GM23338 (cell line): Measurements from ENCODE around the gene MPHOSPH9. TPM values are rescaled to one million over a fixed set of nuclear protein-coding genes. Genes with fewer than 3 reads are reported as not detected.
A peak's percentile ranks its signal among the peaks of the same experiment; 100 is the strongest.

Experiments used
- ATAC-seq: fragments of 200-7000 bp; cut with Tn5 transposase; 3 replicates; pipeline ENCODE4 v1.9.1; 2020
- DNase-seq: peaks from one replicate; pipeline ENCODE4 v3.0.0-alpha.2; 2015; ENCODE audit warnings: low spot score
- H2AFZ ChIP-seq: fragments of 200-600 bp; sonication (generic); 2 replicates; pipeline ENCODE4 v1.8.0; 2016; ENCODE audit warnings: antibody characterized with exemption, mild to moderate bottlenecking, moderate library complexity
- H3F3A ChIP-seq: fragments of 200-600 bp; sonication (generic); replicated peaks from 2 replicates; pipeline ENCODE4 v1.8.0; 2017; ENCODE audit warnings: antibody characterized with exemption, mixed run types, low read depth
- H3K27ac ChIP-seq: fragments of 200-600 bp; sonication (generic); 2 replicates; pipeline ENCODE4 v1.6.1; 2016; ENCODE audit warnings: low read depth
- H3K27me3 ChIP-seq: fragments of 200-600 bp; sonication (generic); 2 replicates; pipeline ENCODE4 v1.8.0; 2016; ENCODE audit warnings: mild to moderate bottlenecking, mixed run types, moderate library complexity; ENCODE audit not compliant: insufficient read depth
- H3K36me3 ChIP-seq: fragments of 200-600 bp; sonication (generic); 2 replicates; pipeline ENCODE4 v1.8.0; 2016; ENCODE audit warnings: mild to moderate bottlenecking; ENCODE audit not compliant: insufficient read depth
- H3K4me1 ChIP-seq: fragments of 200-600 bp; sonication (generic); 2 replicates; pipeline ENCODE4 v1.8.0; 2016; ENCODE audit warnings: mild to moderate bottlenecking, moderate library complexity; ENCODE audit not compliant: insufficient read depth
- H3K4me2 ChIP-seq: fragments of 200-600 bp; sonication (generic); 2 replicates; pipeline ENCODE4 v1.7.1; 2017; ENCODE audit warnings: mixed run types
- H3K4me3 ChIP-seq: fragments of 200-600 bp; sonication (generic); 2 replicates; pipeline ENCODE4 v1.6.1; 2016; ENCODE audit warnings: mixed run types
- H3K79me2 ChIP-seq: fragments of 200-600 bp; sonication (generic); replicated peaks from 2 replicates; pipeline ENCODE4 v1.8.0; 2017; ENCODE audit warnings: mild to moderate bottlenecking; ENCODE audit not compliant: insufficient read depth
- H3K9me2 ChIP-seq: fragments of 200-600 bp; sonication (generic); 2 replicates; pipeline ENCODE4 v1.8.0; 2017; ENCODE audit not compliant: insufficient read depth
- H4K20me1 ChIP-seq: fragments of 200-600 bp; sonication (generic); replicated peaks from 2 replicates; pipeline ENCODE4 v1.8.0; 2017; ENCODE audit warnings: mild to moderate bottlenecking; ENCODE audit not compliant: insufficient read depth
- H3K27ac Mint-ChIP-seq: 2 replicates; pipeline ENCODE4 v1.8.0; 2020; ENCODE audit warnings: inconsistent platforms, mild to moderate bottlenecking, moderate library complexity, mixed read lengths
- H3K27me3 Mint-ChIP-seq: 3 replicates; pipeline ENCODE4 v1.8.0; 2022; ENCODE audit warnings: low read depth, mild to moderate bottlenecking, moderate library complexity, mixed read lengths, inconsistent platforms; ENCODE audit not compliant: insufficient read depth, poor library complexity
- H3K36me3 Mint-ChIP-seq: 3 replicates; pipeline ENCODE4 v1.8.0; 2021; ENCODE audit warnings: low read depth, mild to moderate bottlenecking, inconsistent platforms, moderate library complexity, mixed read lengths
- H3K4me1 Mint-ChIP-seq: 3 replicates; pipeline ENCODE4 v1.8.0; 2020; ENCODE audit warnings: mild to moderate bottlenecking, inconsistent platforms, mixed read lengths
- H3K4me3 Mint-ChIP-seq: 3 replicates; pipeline ENCODE4 v1.8.0; 2021; ENCODE audit warnings: moderate library complexity, mild to moderate bottlenecking, inconsistent platforms, mixed read lengths
- H3K9me3 Mint-ChIP-seq: 3 replicates; pipeline ENCODE4 v1.8.0; 2020; ENCODE audit warnings: moderate library complexity, mild to moderate bottlenecking, inconsistent platforms, mixed read lengths
- CREB1 ChIP-seq: fragments of 250-450 bp; sonication (Bioruptor Pico); IDR thresholded peaks from 2 replicates; pipeline ENCODE4 v1.5.0; 2020; ENCODE audit warnings: low read depth, mild to moderate bottlenecking, moderate library complexity
- EZH2 ChIP-seq: fragments of 200-600 bp; sonication (generic); IDR thresholded peaks from one replicate; pipeline ENCODE4 v1.8.0; 2017; ENCODE audit warnings: antibody characterized with exemption, mild to moderate bottlenecking, low read depth; ENCODE audit not compliant: unreplicated experiment
- JUNB ChIP-seq: IDR thresholded peaks from one replicate; pipeline ENCODE4 v1.6.1; 2016; ENCODE audit warnings: antibody characterized with exemption; ENCODE audit not compliant: unreplicated experiment
- POLR2AphosphoS5 ChIP-seq: IDR thresholded peaks from 2 replicates; pipeline ENCODE4 v1.6.1; 2016; ENCODE audit warnings: antibody characterized with exemption, low read depth
- STAT1 ChIP-seq: IDR thresholded peaks from one replicate; pipeline ENCODE4 v1.6.1; 2016; ENCODE audit warnings: antibody characterized with exemption; ENCODE audit not compliant: unreplicated experiment
- ZNF331 ChIP-seq: fragments of 250-450 bp; sonication (Bioruptor Pico); IDR thresholded peaks from 2 replicates; pipeline ENCODE4 v1.5.0; 2020; ENCODE audit warnings: low read depth, mild to moderate bottlenecking, moderate library complexity
- ZNF462 ChIP-seq: fragments of 250-450 bp; sonication (Bioruptor Pico); IDR thresholded peaks from 2 replicates; pipeline ENCODE4 v1.5.0; 2020; ENCODE audit warnings: mild to moderate bottlenecking, moderate library complexity
- polyA plus RNA-seq: library from polyadenylated mRNA; unstranded; fragments of >200 nt; fragmentation: Nextera tagmentation; extraction: Ambion mirVana; gene quantifications from 2 replicates; pipeline ENCODE4 v1.2.1, GENCODE V29; 2016
- total RNA-seq: library from RNA; depleted of rRNA; stranded (reverse); fragments of >200 nt; shearing (Covaris generic); gene quantifications from 2 replicates; pipeline ENCODE4 v1.2.3, GENCODE V29; 2014
- TF ChIP-seq, protein P1 (sequence below): IDR thresholded peaks from 2 replicates; pipeline ENCODE4 v1.6.1; 2016; ENCODE audit warnings: antibody characterized with exemption

MPHOSPH9 gene
- total and polyA plus RNA-seq, 2 experiments from 2014 or later: 30.5 to 77.9 TPM

- Histone ChIP-seq H3K4me2 (no peak overlapping the region; the same call in 1 of the 2 replicates), H3K9me2 (no peaks in the 10 kb centered on the region), H3F3A (no peaks in the 10 kb centered on the region; the same call in 1 of the 2 replicates), H3K4me3 (no peak overlapping the region), H3K36me3 (no peaks in the 10 kb centered on the region), H3K27me3 (no peaks in the 10 kb centered on the region), H4K20me1 (no peaks in the 10 kb centered on the region), H3K79me2 (no peaks in the 10 kb centered on the region), H3K27ac (no peak overlapping the region), H2AFZ (no peak overlapping the region), H3K4me1 (peaks cover 42% of the 10 kb centered on the region)
- no peak for ATAC-seq
- Mint-ChIP-seq H3K27me3 (peaks cover 9% of the 10 kb centered on the region), H3K27ac (no peak overlapping the region), H3K4me1 (peaks cover 50% of the 10 kb centered on the region), H3K36me3 (no peaks in the 10 kb centered on the region; the same call in 2 of the 3 replicates), H3K9me3 (no peaks in the 10 kb centered on the region), H3K4me3 (no peak overlapping the region)
- DNase-seq: no peak
- TF ChIP-seq JUNB: no peak
- TF ChIP-seq POLR2AphosphoS5: no peak
- TF ChIP-seq ZNF331 (CRISPR knock-in tag): no peak
- no peak for TF ChIP-seq EZH2
- TF ChIP-seq STAT1: no peak
Observed at GRCh38 chr12:123106640-123107359, 126.1 kb downstream of the MPHOSPH9 start.

GRCh38 chr12:123105211-123105826 is 127.6 kb downstream of the MPHOSPH9 start:
- H3K9me3 Mint-ChIP-seq: no peaks in the 10 kb centered on the region
- H3K4me3 Mint-ChIP-seq: no peak overlapping the region
- no peaks in the 10 kb centered on the region for H3K27me3 ChIP-seq
- peak overlapping the region; percentile 27; the same call in 1 of the 2 replicates for H3K27ac Mint-ChIP-seq
- H4K20me1 ChIP-seq: no peaks in the 10 kb centered on the region
- H3K4me1 ChIP-seq: peaks cover 52% of the 10 kb centered on the region
- H3K4me1 Mint-ChIP-seq: peaks cover 57% of the 10 kb centered on the region
- peak overlapping the region; percentile 85 for H3K27ac ChIP-seq
- no peaks in the 10 kb centered on the region; the same call in 1 of the 2 replicates for H3F3A ChIP-seq
- H3K9me2 ChIP-seq: no peaks in the 10 kb centered on the region
- no peaks in the 10 kb centered on the region for H3K79me2 ChIP-seq
- no peak overlapping the region for H3K4me3 ChIP-seq
- H3K27me3 Mint-ChIP-seq: peaks cover 11% of the 10 kb centered on the region
- no peaks in the 10 kb centered on the region for H3K36me3 ChIP-seq
- peak overlapping the region; percentile 3; the same call in 1 of the 2 replicates for H2AFZ ChIP-seq
- ATAC-seq (peak; percentile 30), DNase-seq (peak; percentile 39)
- H3K36me3 Mint-ChIP-seq: no peaks in the 10 kb centered on the region; the same call in 2 of the 3 replicates
- peak overlapping the region; percentile 55; the same call in 1 of the 2 replicates for H3K4me2 ChIP-seq
- TF ChIP-seq ZNF462 (CRISPR knock-in tag) (no peak), JUNB (no peak), CREB1 (CRISPR knock-in tag) (no peak; the same call in 1 of the 2 replicates), ZNF331 (CRISPR knock-in tag) (no peak), STAT1 (no peak), EZH2 (no peak)
- TF ChIP-seq, protein P1, sequence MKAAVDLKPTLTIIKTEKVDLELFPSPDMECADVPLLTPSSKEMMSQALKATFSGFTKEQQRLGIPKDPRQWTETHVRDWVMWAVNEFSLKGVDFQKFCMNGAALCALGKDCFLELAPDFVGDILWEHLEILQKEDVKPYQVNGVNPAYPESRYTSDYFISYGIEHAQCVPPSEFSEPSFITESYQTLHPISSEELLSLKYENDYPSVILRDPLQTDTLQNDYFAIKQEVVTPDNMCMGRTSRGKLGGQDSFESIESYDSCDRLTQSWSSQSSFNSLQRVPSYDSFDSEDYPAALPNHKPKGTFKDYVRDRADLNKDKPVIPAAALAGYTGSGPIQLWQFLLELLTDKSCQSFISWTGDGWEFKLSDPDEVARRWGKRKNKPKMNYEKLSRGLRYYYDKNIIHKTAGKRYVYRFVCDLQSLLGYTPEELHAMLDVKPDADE: no peak
